ENCODE measurements around the gene SBNO2. TPM values are rescaled to one million over a fixed set of nuclear protein-coding genes. Genes with fewer than 3 reads are reported as not detected.

The SBNO2 gene
- polyA plus RNA-seq, 1 of the 3 experiments (the other 2 are of a cell fraction), result 18.3 TPM

GRCh38 chr19:1128106-1128505 lies 46.0 kb downstream of the SBNO2 start:
- peaks cover 10% of the 10 kb centered on the region; the same call in 1 of the 2 replicates for H3K79me2 ChIP-seq (ENCODE audit: insufficient read depth)
- 96% methylated on average over 17 of the region's 17 CpGs for WGBS (ENCODE audit: low lambda C conversion rate)
- no peak overlapping the region for H3K4me3 ChIP-seq (ENCODE audit: low read depth in 2 of 2, low read length in 1 of 2)
- H3F3A ChIP-seq (replicated peaks; ENCODE audit: insufficient read depth), result peaks cover 8% of the 10 kb centered on the region
- H3K36me3 ChIP-seq (replicated peaks in 1 of 2; ENCODE audit: control insufficient read depth in 1 of 2, insufficient read depth in 2 of 2, low read length in 1 of 2), result peaks cover 6 to 7% of the 10 kb centered on the region in 2 experiments
- 0 out of 2 replicates have a peak, but pooled peaks cover 4% of the 10 kb centered on the region for H4K20me1 ChIP-seq (ENCODE audit: insufficient read depth)
- no peaks in the 10 kb centered on the region for H3K27me3 ChIP-seq (ENCODE audit: insufficient read depth)
- H3K9ac ChIP-seq, result no peak overlapping the region
- POLR2A ChIA-PET, result no interaction called here
- no peak overlapping the region for H3K4me2 ChIP-seq
- no peak for TF ChIP-seq PBX3 (IDR thresholded peaks at IDR 0.05)
- TF ChIP-seq JUND (IDR thresholded peaks at IDR 0.05), result no peak
- no peak for TF ChIP-seq RAD21 (IDR thresholded peaks at IDR 0.05; ENCODE audit: low read length)
- TF ChIP-seq TEAD4 (IDR thresholded peaks at IDR 0.05; ENCODE audit: borderline replicate concordance, insufficient read depth), result no peak
- TF ChIP-seq TAF1 (IDR thresholded peaks at IDR 0.05; ENCODE audit: borderline replicate concordance, low read depth, low read length), result no peak
- no peak for TF ChIP-seq YY1 (IDR thresholded peaks at IDR 0.05; ENCODE audit: low read depth)
- no peak for TF ChIP-seq POLR2AphosphoS5 (IDR thresholded peaks at IDR 0.05; ENCODE audit: low read depth, low read length)
- no peak for TF ChIP-seq EP300 (IDR thresholded peaks at IDR 0.05; ENCODE audit: borderline replicate concordance in 1 of 2, low read depth in 1 of 2, low read length in 1 of 2)
- no peak for TF ChIP-seq FOXJ3 (CRISPR knock-in tag; IDR thresholded peaks at IDR 0.05)
- TF ChIP-seq USF1 (IDR thresholded peaks at IDR 0.05; ENCODE audit: borderline replicate concordance, low read depth), result no peak
- no peak for TF ChIP-seq SIN3A (IDR thresholded peaks at IDR 0.05; ENCODE audit: borderline replicate concordance, low read depth, low read length)
- TF ChIP-seq REST (IDR thresholded peaks at IDR 0.05; ENCODE audit: low read depth, low read length), result no peak
- no peak for TF ChIP-seq CHD2 (IDR thresholded peaks at IDR 0.05; ENCODE audit: low read length, partially characterized antibody)
- no peak for TF ChIP-seq GABPA (IDR thresholded peaks at IDR 0.05; ENCODE audit: low read depth)
- no peak for TF ChIP-seq MXI1 (IDR thresholded peaks at IDR 0.05; ENCODE audit: low read depth, low read length)
- no peak for TF ChIP-seq GATA2 (CRISPR knock-in tag; IDR thresholded peaks at IDR 0.05)
- no peak for TF ChIP-seq MAX (IDR thresholded peaks at IDR 0.05; ENCODE audit: low read depth)
- TF ChIP-seq TCF12 (IDR thresholded peaks at IDR 0.05), result no peak
- TF ChIP-seq ELF1 (IDR thresholded peaks at IDR 0.05), result no peak
- H3K27ac ChIP-seq (ENCODE audit: low read depth in 2 of 2, low read length in 1 of 2), result no peak overlapping the region
- CTCF ChIA-PET, result interaction anchor here (1.3 kb wide), 1 partner anchor 15 kb away, joined by 3 read pairs; no protein-coding TSS in a partner anchor
- no peaks in the 10 kb centered on the region for H3K9me2 ChIP-seq
- H2AFZ ChIP-seq (ENCODE audit: low read depth), result no peak overlapping the region
- H3K4me1 ChIP-seq (ENCODE audit: control insufficient read depth in 1 of 2, insufficient read depth in 2 of 2, low read depth in 1 of 2, low read length in 1 of 2), result peaks cover 0 to 12% of the 10 kb centered on the region in 2 experiments; a peak in 2 of 4 replicates
- no peak for DNase-seq
- H3K9me3 ChIP-seq, result no peaks in the 10 kb centered on the region

Measured in SK-N-SH (cell line).